Stomach (tissue), 4 donors: ENCODE data around the gene OSM.
A peak's percentile ranks its signal among the peaks of the same experiment; 100 is the strongest.

Experiments used
- CTCF ChIP-seq, 7 experiments: fragments of 450-650 bp in 4 of 7; fragments of 200-600 bp in 3 of 7; sonication (generic) in 3 of 7; IDR thresholded peaks; one replicate each; pipeline ENCODE4 v1.5.1; 2016 to 2019; ENCODE audit warnings: antibody characterized with exemption in 7 of 7, control low read depth in 2 of 7, mild to moderate bottlenecking in 1 of 7
- POLR2AphosphoS5 ChIP-seq, 3 donors: sonication (generic); formaldehyde crosslinking; IDR thresholded peaks; one replicate each; pipeline ENCODE4 v1.6.1; 2016; ENCODE audit warnings: antibody characterized with exemption in 3 of 3

DNA sequence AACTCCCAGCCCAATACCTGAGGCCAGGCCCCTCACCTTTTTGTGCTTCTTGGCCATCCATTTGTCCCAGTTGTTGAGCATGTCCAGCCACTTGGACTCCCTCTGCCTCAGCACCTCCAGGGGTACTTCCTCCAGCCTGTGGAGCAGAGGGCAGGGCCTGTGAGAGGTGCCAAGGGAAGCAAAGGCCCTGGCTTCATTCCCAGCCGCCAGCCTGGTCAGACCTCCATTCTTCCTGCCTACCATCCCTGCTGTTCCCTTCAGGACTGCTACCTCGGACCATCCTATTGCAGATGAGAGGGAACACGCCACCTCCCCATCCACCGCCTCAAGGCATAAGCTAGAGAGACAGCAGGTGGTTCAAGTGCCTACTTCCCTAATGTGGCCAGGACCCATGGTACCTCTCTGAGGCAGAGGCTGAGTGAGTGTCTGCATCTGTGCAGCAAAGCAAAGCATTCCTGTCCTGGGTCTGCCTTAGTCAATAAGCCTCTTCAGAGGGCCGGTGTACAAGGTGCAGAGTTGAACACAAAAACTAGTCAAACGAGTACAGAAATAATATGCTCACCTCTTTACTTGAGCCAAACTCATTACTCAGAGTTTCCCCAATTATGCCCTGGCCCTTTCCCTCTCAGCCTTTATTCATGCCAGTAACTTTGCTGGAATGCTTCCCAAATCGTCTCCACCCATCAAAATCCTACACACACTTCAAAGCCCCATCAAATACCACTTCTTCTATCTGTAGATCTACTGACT, 38.0 kb upstream of the OSM start:
- TF ChIP-seq CTCF (IDR thresholded peaks at IDR 0.05): no peak
- peak in 1 of 3 donors; percentile 22 for TF ChIP-seq POLR2AphosphoS5 (IDR thresholded peaks at IDR 0.05)
